B cell (primary cell): Measurements from ENCODE around the gene ST6GALNAC5. TPM values are rescaled to one million over a fixed set of nuclear protein-coding genes. Genes with fewer than 3 reads are reported as not detected.

Source experiments
- ATAC-seq: fragments of 200-7000 bp; cut with Tn5 transposase; one replicate; pipeline ENCODE4 v1.10.0; 2021; ENCODE audit warnings: low read depth, mild to moderate bottlenecking, moderate number of reproducible peaks, moderate library complexity
- CTCF ChIA-PET: fragments of 350-600 bp; sonication (Branson Sonifier 250); formaldehyde crosslinking; loops from one replicate; lab custom pipeline; 2021; ENCODE audit warnings: antibody characterized with exemption, inconsistent platforms; lab: Charles Lee
- POLR2A ChIA-PET: fragments of 350-600 bp; sonication (Branson Sonifier 250); formaldehyde crosslinking; loops from one replicate; lab custom pipeline; 2021; ENCODE audit warnings: antibody characterized with exemption; lab: Charles Lee
- DNase-seq: peaks from one replicate; pipeline ENCODE4 v3.0.0; 2013
- H2AFZ ChIP-seq: 2 replicates; pipeline ENCODE4 v1.6.1; 2012; ENCODE audit warnings: mild to moderate bottlenecking, low read depth, low read length; ENCODE audit not compliant: insufficient read depth, poor library complexity, severe bottlenecking
- H3K27ac ChIP-seq, 2 donors: 1 replicate in 1 of 2; 2 replicates in 1 of 2; pipeline ENCODE4 v1.5.1; 2012 to 2013; ENCODE audit warnings: low read length in 2 of 2, mild to moderate bottlenecking in 2 of 2, moderate library complexity in 1 of 2
- H3K27me3 ChIP-seq, 4 experiments: fragments of 200-600 bp in 1 of 4; sonication (generic) in 1 of 4; replicated peaks in 1 of 4; 1 replicate in 2 of 4; 2 replicates in 2 of 4; pipeline versions ENCODE4 v1.6.1 to v1.7.0; 2013 to 2016; ENCODE audit warnings: low read length in 3 of 4, mild to moderate bottlenecking in 2 of 4, mixed read lengths in 1 of 4, moderate library complexity in 1 of 4; ENCODE audit not compliant: insufficient read depth in 4 of 4, control insufficient read depth in 3 of 4; ENCODE audit errors: control extremely low read depth in 1 of 4
- H3K36me3 ChIP-seq, 2 experiments: replicated peaks in 1 of 2; 1 replicate in 1 of 2; 2 replicates in 1 of 2; pipeline versions ENCODE4 v1.6.1 to v1.7.1; 2013; ENCODE audit warnings: low read length in 1 of 2; ENCODE audit not compliant: insufficient read depth in 2 of 2, control insufficient read depth in 1 of 2; ENCODE audit errors: control extremely low read depth in 1 of 2, extremely low read depth in 1 of 2
- H3K4me1 ChIP-seq, 2 donors: fragments of 200-600 bp in 1 of 2; sonication (generic) in 1 of 2; 1 replicate in 1 of 2; 2 replicates in 1 of 2; pipeline versions ENCODE4 v1.5.1 to v1.6.1; 2013 to 2017; ENCODE audit warnings: low read length in 2 of 2; ENCODE audit not compliant: control insufficient read depth in 2 of 2, insufficient read depth in 2 of 2
- H3K4me2 ChIP-seq: replicated peaks from 2 replicates; pipeline ENCODE3; 2012; ENCODE audit warnings: mild to moderate bottlenecking, low read depth, low read length; ENCODE audit not compliant: poor library complexity, severe bottlenecking
- H3K4me3 ChIP-seq, 5 experiments: fragments of 200-600 bp in 1 of 5; sonication (generic) in 1 of 5; 1 replicate in 3 of 5; 2 replicates in 2 of 5; pipeline versions ENCODE4 v1.5.1 to v1.7.0; 2011 to 2016; ENCODE audit warnings: low read length in 4 of 5, mild to moderate bottlenecking in 4 of 5, low read depth in 2 of 5, control low read depth in 1 of 5, moderate library complexity in 1 of 5; ENCODE audit not compliant: insufficient read depth in 1 of 5; ENCODE audit errors: control extremely low read depth in 1 of 5, extremely low read depth in 1 of 5
- H3K79me2 ChIP-seq: fragments of 200-600 bp; sonication (generic); one replicate; pipeline ENCODE4 v1.6.0; 2016; ENCODE audit warnings: low read length; ENCODE audit not compliant: control insufficient read depth, insufficient read depth
- H3K9ac ChIP-seq: fragments of 200-600 bp; sonication (generic); 2 replicates; pipeline ENCODE4 v1.6.1; 2017; ENCODE audit warnings: mild to moderate bottlenecking, low read length, moderate library complexity
- H3K9me3 ChIP-seq, 3 donors: one replicate each; pipeline versions ENCODE4 v1.6.1 to v1.7.1; 2013; ENCODE audit warnings: low read length in 2 of 3; ENCODE audit not compliant: control insufficient read depth in 2 of 3, insufficient read depth in 1 of 3; ENCODE audit errors: control extremely low read depth in 1 of 3
- H4K20me1 ChIP-seq: 2 replicates; pipeline ENCODE4 v1.6.0; 2012; ENCODE audit warnings: mild to moderate bottlenecking, low read length; ENCODE audit not compliant: insufficient read depth, control insufficient read depth, poor library complexity, severe bottlenecking
- H3K27ac Mint-ChIP-seq: one replicate; pipeline ENCODE4 v1.8.0; 2021; ENCODE audit warnings: mixed read lengths
- H3K27me3 Mint-ChIP-seq: one replicate; pipeline ENCODE4 v1.8.0; 2021; ENCODE audit warnings: mixed read lengths
- H3K4me1 Mint-ChIP-seq: one replicate; pipeline ENCODE4 v1.8.0; 2021; ENCODE audit warnings: mixed read lengths
- H3K4me3 Mint-ChIP-seq: one replicate; pipeline ENCODE4 v1.8.0; 2021; ENCODE audit warnings: mixed read lengths
- H3K9me3 Mint-ChIP-seq: one replicate; pipeline ENCODE4 v1.8.0; 2022; ENCODE audit warnings: mixed read lengths; ENCODE audit not compliant: insufficient read depth
- CTCF ChIP-seq: fragments of 200-600 bp; IDR thresholded peaks from one replicate; pipeline ENCODE4 v1.8.0; 2022; ENCODE audit warnings: antibody characterized with exemption, mild to moderate bottlenecking
- EZH2 ChIP-seq: IDR thresholded peaks from 2 replicates; pipeline ENCODE4 v1.6.1; 2012; ENCODE audit warnings: borderline replicate concordance, low read depth, mild to moderate bottlenecking, moderate library complexity, low read length; ENCODE audit not compliant: insufficient read depth, poor library complexity, severe bottlenecking
- WGBS: methylation state at CpG from one replicate; pipeline ENCODE4 v1.1.5; 2013; ENCODE audit warnings: missing lambda C conversion rate; ENCODE audit not compliant: insufficient coverage; 5-methylcytosine and 5-hydroxymethylcytosine counted together
- intact Hi-C: fragments of 100-400 bp; cut with micrococcal nuclease; formaldehyde crosslinking; loops from one replicate; pipeline ENCODE4 v1.10.0; 2022
- polyA plus RNA-seq: library from polyadenylated mRNA; depleted of rRNA; stranded (reverse); fragments of >200 nt; gene quantifications from 2 replicates; pipeline ENCODE4 v1.2.3, GENCODE V29; 2012
- total RNA-seq, 2 donors: library from RNA; stranded (reverse); fragments of 120-200 nt in 1 of 2; gene quantifications; 1 replicate in 1 of 2; 2 replicates in 1 of 2; pipeline versions ENCODE4 v1.2.3 to v1.2.4, GENCODE V29; 2013 to 2022

Gene ST6GALNAC5
- total and polyA plus RNA-seq, 2 donors (not counting 1 experiment from before 2014, with no cell fraction given), result not detected

GRCh38 chr1:76929136-76929535 is 61.9 kb downstream of the ST6GALNAC5 start:
- Histone ChIP-seq H3K4me3 (no peak overlapping the region), H3K4me2 (no peak overlapping the region), H3K9ac (no peak overlapping the region), H3K4me1 (no peaks in the 10 kb centered on the region), H3K36me3 (no peaks in the 10 kb centered on the region), H4K20me1 (no peaks in the 10 kb centered on the region), H3K27ac (no peak overlapping the region), H3K79me2 (no peaks in the 10 kb centered on the region), H2AFZ (no peak overlapping the region), H3K9me3 (peaks cover 0 to 5% (median 4%) of the 10 kb centered on the region in 3 donors), H3K27me3 (no peaks in the 10 kb centered on the region)
- intact Hi-C loops, result no loop called here
- DNase-seq (no peak), ATAC-seq (no peak)
- Mint-ChIP-seq H3K4me3 (no peak overlapping the region), H3K27ac (no peak overlapping the region), H3K4me1 (no peaks in the 10 kb centered on the region), H3K9me3 (no peaks in the 10 kb centered on the region), H3K27me3 (no peaks in the 10 kb centered on the region)
- no peak for TF ChIP-seq CTCF
- TF ChIP-seq EZH2, result no peak
- 100% methylated on average over 1 of the region's 4 CpGs for WGBS
- CTCF ChIA-PET, result no interaction called here
- POLR2A ChIA-PET, result no interaction called here

- TF ChIP-seq CTCF, result no peak
- no peak for TF ChIP-seq EZH2
- H3K4me1 ChIP-seq, result no peaks in the 10 kb centered on the region
- ChIA-PET POLR2A (no interaction called here), CTCF (no interaction called here)
- H3K27ac ChIP-seq, result no peak overlapping the region
- no peak overlapping the region for H3K9ac ChIP-seq
- no peaks in the 10 kb centered on the region for H3K36me3 ChIP-seq
- no peaks in the 10 kb centered on the region for H4K20me1 ChIP-seq
- H3K9me3 Mint-ChIP-seq, result no peaks in the 10 kb centered on the region
- H3K9me3 ChIP-seq, result peaks cover 0 to 5% (median 4%) of the 10 kb centered on the region in 3 donors
- ATAC-seq (no peak), DNase-seq (no peak)
- H3K4me3 Mint-ChIP-seq, result no peak overlapping the region
- no peak overlapping the region for H3K4me2 ChIP-seq
- H3K27ac Mint-ChIP-seq, result no peak overlapping the region
- no peak overlapping the region for H2AFZ ChIP-seq
- no peaks in the 10 kb centered on the region for H3K4me1 Mint-ChIP-seq
- H3K4me3 ChIP-seq, result no peak overlapping the region
- H3K27me3 ChIP-seq, result no peaks in the 10 kb centered on the region
- WGBS, result 93% methylated on average over 6 of the region's 6 CpGs
- intact Hi-C loops, result no loop called here
- no peaks in the 10 kb centered on the region for H3K27me3 Mint-ChIP-seq
- H3K79me2 ChIP-seq, result no peaks in the 10 kb centered on the region
Measured at GRCh38 chr1:76933847-76934815, 66.9 kb downstream of the ST6GALNAC5 start.
